ENCODE measurements around the gene AMN. TPM values are rescaled to one million over a fixed set of nuclear protein-coding genes. Genes with fewer than 3 reads are reported as not detected.

Gene AMN
- total and polyA plus RNA-seq, 4 donors = 0.16 to 8.8 (median 0.34) TPM

DNA sequence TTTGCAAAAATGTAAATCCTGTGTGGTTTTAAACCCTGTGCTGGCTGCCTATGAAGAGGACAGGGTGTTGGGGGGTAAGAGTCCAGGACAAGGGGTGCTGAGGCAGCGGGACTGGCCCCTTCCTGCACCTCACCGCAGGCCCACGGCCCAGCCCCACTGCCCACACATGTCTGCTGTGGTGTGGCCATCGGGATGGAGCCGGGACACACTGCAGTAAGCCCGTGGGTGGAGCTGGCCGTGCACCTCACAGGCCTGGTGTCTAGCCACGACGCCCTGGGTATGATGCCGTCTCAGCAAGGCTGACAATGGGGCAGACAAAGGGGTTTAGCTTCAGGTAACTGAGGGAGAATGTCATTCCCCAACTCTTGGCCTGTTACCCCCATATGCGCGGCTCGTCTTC is 19.6 kb downstream of the AMN start:
- ATAC-seq (ENCODE audit: low FRiP score) (no peak), DNase-seq (no peak)
- WGBS, 2 donors = 91 to 93% methylated on average over 13 of the region's 13 CpGs
- Histone ChIP-seq H3K4me3 (ENCODE audit: low read length in 2 of 2) (no peak overlapping the region), H3K9me3 (ENCODE audit: control insufficient read depth, low read length) (no peaks in the 10 kb centered on the region), H3K36me3 (ENCODE audit: control insufficient read depth in 1 of 2, insufficient read depth in 2 of 2, low read length in 1 of 2) (peaks cover 0 to 23% of the 10 kb centered on the region in 2 donors), H3K27me3 (ENCODE audit: control insufficient read depth in 1 of 2, insufficient read depth in 2 of 2, low read length in 1 of 2) (no peaks in the 10 kb centered on the region), H3K27ac (ENCODE audit: low read depth in 1 of 2, low read length in 2 of 2) (no peak overlapping the region), H3K4me1 (ENCODE audit: control insufficient read depth in 1 of 2, insufficient read depth in 2 of 2, low read length in 2 of 2) (no peaks in the 10 kb centered on the region)
- intact Hi-C loops (cut with DNase I) = no loop called here

DNA sequence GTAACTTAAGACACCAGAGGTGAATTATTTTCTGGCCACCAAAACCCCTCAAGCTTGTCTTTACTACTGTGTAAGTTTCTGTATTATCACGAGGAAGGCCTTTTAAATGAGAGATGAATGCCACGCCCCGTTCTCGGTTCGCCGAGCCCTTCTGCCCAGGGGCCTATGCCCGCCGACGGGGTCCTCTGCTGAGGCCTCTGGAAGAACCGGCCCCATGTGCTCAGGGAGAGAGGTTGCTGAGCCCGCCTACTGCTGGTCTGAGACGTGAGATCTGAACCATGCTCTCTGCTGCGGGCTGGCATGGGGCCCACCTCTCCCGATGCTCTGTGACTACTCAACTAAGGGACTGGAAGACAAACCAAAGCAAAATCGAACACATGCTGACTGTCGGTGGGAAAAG is 21.0 kb downstream of the AMN start:
- ATAC-seq (ENCODE audit: low FRiP score) (no peak), DNase-seq (no peak)
- Histone ChIP-seq H3K27me3 (ENCODE audit: control insufficient read depth in 1 of 2, insufficient read depth in 2 of 2, low read length in 1 of 2) (no peaks in the 10 kb centered on the region), H3K9me3 (ENCODE audit: control insufficient read depth, low read length) (no peaks in the 10 kb centered on the region), H3K36me3 (ENCODE audit: control insufficient read depth in 1 of 2, insufficient read depth in 2 of 2, low read length in 1 of 2) (peaks cover 3 to 24% of the 10 kb centered on the region in 2 donors), H3K27ac (ENCODE audit: low read depth in 1 of 2, low read length in 2 of 2) (no peak overlapping the region), H3K4me1 (ENCODE audit: control insufficient read depth in 1 of 2, insufficient read depth in 2 of 2, low read length in 2 of 2) (no peaks in the 10 kb centered on the region), H3K4me3 (ENCODE audit: low read length in 2 of 2) (no peak overlapping the region)
- intact Hi-C loops (cut with DNase I) = no loop called here
- 90% methylated on average over 16 of the region's 16 CpGs for WGBS, 2 donors

DNA sequence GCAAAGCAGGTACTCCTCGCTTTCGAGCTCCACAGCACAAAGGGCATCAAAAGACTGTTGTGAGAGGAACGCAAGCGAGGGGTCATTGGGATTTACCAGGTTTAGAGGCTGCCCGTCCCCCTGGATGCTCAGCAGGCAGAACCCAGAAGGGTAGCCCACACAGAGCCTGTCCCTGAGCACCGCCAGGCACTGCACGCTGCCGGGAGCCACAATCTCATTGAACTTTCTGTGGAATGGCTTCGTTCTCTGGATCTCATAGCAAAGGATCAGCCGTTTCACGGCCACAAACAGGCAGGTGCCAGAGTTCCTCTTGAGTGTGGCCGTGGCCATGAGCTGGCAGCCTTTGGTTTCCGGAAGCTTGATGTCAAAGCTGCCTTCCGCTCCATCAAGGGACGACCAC is 21.5 kb downstream of the AMN start:
- WGBS, 2 donors = 93 to 95% methylated on average over 15 of the region's 15 CpGs
- Histone ChIP-seq H3K27me3 (ENCODE audit: control insufficient read depth in 1 of 2, insufficient read depth in 2 of 2, low read length in 1 of 2) (no peaks in the 10 kb centered on the region), H3K9me3 (ENCODE audit: control insufficient read depth, low read length) (no peaks in the 10 kb centered on the region), H3K4me1 (ENCODE audit: control insufficient read depth in 1 of 2, insufficient read depth in 2 of 2, low read length in 2 of 2) (no peaks in the 10 kb centered on the region), H3K4me3 (ENCODE audit: low read length in 2 of 2) (no peak overlapping the region), H3K27ac (ENCODE audit: low read depth in 1 of 2, low read length in 2 of 2) (no peak overlapping the region), H3K36me3 (ENCODE audit: control insufficient read depth in 1 of 2, insufficient read depth in 2 of 2, low read length in 1 of 2) (peaks cover 3 to 26% of the 10 kb centered on the region in 2 donors)
- intact Hi-C loops (cut with DNase I) = no loop called here
- DNase-seq (no peak), ATAC-seq (ENCODE audit: low FRiP score) (no peak)

DNA sequence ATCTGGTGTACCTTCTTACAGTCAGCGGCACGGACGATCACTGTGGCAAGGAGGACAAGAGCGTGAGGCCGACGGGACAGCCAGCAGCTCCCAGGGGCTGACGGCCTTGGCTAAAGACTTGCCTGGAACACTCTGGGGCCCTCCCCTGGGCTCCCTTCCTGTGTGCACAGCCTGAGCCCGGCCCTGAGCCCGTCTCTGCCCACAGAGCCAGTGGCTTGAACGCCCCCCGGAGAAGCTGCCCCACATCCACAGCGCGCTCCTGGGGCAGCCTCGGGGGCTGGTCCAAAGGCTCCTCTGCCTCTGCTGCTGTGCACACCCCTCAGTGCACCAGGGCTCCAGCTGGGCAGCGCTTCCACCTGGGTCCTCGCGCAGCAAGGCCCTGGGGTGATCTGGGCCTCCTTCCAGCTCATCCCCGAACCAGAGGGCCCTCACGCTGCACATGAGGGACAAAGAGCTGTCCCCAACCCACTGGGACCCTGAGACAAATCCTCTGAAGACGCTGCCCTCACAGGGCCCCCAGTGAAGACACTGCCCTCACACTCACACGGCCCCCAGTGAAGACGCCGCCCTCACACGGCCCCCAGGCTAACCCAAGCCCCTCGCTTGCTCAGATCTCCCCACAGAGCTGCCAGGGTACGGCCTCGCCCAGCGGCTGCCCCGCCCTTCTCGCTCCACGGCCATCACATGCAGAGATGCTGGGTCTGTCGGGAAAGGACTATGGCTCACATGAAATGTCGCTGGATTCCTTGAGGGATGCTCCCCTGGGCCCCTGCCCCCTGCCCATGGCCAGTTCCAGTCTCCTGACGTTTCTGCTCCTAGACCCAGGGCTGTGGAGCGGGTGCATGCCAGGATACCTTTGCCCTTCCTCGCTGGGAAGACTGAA is 22.2 kb downstream of the AMN start:
- intact Hi-C loops (cut with DNase I) = no loop called here
- Histone ChIP-seq H3K36me3 (ENCODE audit: control insufficient read depth in 1 of 2, insufficient read depth in 2 of 2, low read length in 1 of 2) (peaks cover 3 to 25% of the 10 kb centered on the region in 2 donors), H3K4me1 (ENCODE audit: control insufficient read depth in 1 of 2, insufficient read depth in 2 of 2, low read length in 2 of 2) (no peaks in the 10 kb centered on the region), H3K4me3 (ENCODE audit: low read length in 2 of 2) (no peak overlapping the region), H3K27ac (ENCODE audit: low read depth in 1 of 2, low read length in 2 of 2) (no peak overlapping the region), H3K9me3 (ENCODE audit: control insufficient read depth, low read length) (no peaks in the 10 kb centered on the region), H3K27me3 (ENCODE audit: control insufficient read depth in 1 of 2, insufficient read depth in 2 of 2, low read length in 1 of 2) (no peaks in the 10 kb centered on the region)
- ATAC-seq (ENCODE audit: low FRiP score) (no peak), DNase-seq (peak in 1 of 2 donors; percentile 44)
- 92 to 95% methylated on average over 36 of the region's 36 CpGs for WGBS, 2 donors

DNA sequence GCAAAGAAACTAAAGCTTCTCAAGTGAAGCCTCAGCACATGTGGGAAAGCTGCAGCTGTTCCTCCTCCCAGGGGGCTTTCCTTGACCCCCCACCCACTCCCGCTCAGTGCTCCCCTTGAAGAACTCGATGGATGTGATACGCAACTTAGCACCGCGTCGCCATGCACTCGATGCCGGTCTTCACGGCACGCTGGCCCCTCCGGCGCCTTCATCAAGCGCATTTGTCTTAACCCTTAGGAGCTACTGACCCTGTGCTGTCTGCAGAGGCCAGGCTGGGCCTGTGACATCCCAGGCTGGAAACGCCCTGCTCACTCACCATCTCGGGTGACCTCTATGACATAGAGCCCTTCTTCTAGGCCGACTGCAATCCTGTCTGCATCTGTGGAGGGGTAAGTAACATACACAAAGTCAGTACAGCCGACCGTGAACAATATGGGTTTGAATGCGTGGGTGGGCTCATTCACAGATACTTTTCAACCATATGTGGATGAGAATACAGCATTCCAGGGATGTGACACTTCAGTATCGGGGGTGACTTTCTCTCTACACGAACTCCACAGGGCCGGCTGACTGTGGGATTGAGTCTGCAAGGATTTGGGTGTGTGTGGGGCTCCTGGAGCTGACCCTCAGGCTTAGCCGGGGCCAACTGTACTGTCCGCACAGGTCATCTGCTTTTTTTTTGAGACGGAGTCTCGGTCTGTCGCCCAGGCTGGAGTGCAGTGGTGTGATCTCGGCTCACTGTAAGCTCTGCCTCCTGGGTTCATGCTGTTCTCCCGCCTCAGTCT is 23.1 kb downstream of the AMN start:
- Histone ChIP-seq H3K4me3 (ENCODE audit: low read length in 2 of 2) (no peak overlapping the region), H3K27me3 (ENCODE audit: control insufficient read depth in 1 of 2, insufficient read depth in 2 of 2, low read length in 1 of 2) (no peaks in the 10 kb centered on the region), H3K27ac (ENCODE audit: low read depth in 1 of 2, low read length in 2 of 2) (no peak overlapping the region), H3K36me3 (ENCODE audit: control insufficient read depth in 1 of 2, insufficient read depth in 2 of 2, low read length in 1 of 2) (peaks cover 3 to 19% of the 10 kb centered on the region in 2 donors), H3K9me3 (ENCODE audit: control insufficient read depth, low read length) (no peaks in the 10 kb centered on the region), H3K4me1 (ENCODE audit: control insufficient read depth in 1 of 2, insufficient read depth in 2 of 2, low read length in 2 of 2) (no peaks in the 10 kb centered on the region)
- ATAC-seq (ENCODE audit: low FRiP score) (no peak), DNase-seq (peak in 1 of 2 donors; percentile 27)
- intact Hi-C loops (cut with DNase I) = no loop called here
- 89 to 91% methylated on average over 29 of the region's 29 CpGs for WGBS, 2 donors

DNA sequence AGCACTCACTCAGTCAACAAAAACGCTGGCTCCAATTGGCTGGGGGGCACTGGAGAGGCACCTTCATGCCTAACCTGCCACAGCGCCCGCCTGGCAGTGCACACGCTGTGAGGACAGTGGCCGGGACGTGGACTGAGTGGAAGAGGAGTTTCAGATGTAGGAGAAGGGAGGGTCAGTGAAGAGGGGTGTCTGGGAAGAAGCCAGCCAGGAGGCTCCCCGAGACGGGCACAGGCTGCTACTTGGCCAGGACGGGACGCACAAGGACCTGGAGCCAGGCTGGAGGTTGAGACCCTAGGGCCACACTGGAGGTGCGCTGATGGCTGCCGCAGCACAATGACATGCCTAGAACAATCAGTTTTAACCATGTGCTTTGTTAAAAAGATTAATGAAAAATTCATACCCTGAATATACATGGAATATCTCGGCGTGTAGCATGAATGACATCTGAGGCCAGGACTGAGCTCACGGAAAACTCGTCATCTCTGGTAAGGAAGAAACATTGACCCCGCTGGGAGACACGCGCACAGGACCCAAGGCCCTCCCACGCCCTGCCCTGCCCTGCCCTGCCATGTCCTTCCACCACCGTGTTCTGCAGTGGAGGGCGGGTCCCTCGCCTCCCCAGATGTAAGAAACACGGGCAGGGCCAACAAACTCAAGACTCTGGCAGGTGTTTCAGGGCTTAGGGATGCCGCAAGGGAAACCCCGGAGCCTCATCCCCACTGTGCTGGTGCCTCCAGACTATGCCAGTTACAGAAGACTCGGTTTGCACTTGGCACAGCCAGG is 25.0 kb downstream of the AMN start:
- no peak for ATAC-seq (ENCODE audit: low FRiP score)
- Histone ChIP-seq H3K4me1 (ENCODE audit: control insufficient read depth in 1 of 2, insufficient read depth in 2 of 2, low read length in 2 of 2) (no peaks in the 10 kb centered on the region), H3K9me3 (ENCODE audit: control insufficient read depth, low read length) (no peaks in the 10 kb centered on the region), H3K36me3 (ENCODE audit: control insufficient read depth in 1 of 2, insufficient read depth in 2 of 2, low read length in 1 of 2) (peaks cover 3 to 17% of the 10 kb centered on the region in 2 donors), H3K27me3 (ENCODE audit: control insufficient read depth in 1 of 2, insufficient read depth in 2 of 2, low read length in 1 of 2) (no peaks in the 10 kb centered on the region), H3K27ac (ENCODE audit: low read depth in 1 of 2, low read length in 2 of 2) (no peak overlapping the region), H3K4me3 (ENCODE audit: low read length in 2 of 2) (no peak overlapping the region)
- DNase-seq = peak in 1 of 2 donors; percentile 39
- 84 to 86% methylated on average over 27 of the region's 27 CpGs for WGBS, 2 donors
- intact Hi-C loops (cut with DNase I) = no loop called here

DNA sequence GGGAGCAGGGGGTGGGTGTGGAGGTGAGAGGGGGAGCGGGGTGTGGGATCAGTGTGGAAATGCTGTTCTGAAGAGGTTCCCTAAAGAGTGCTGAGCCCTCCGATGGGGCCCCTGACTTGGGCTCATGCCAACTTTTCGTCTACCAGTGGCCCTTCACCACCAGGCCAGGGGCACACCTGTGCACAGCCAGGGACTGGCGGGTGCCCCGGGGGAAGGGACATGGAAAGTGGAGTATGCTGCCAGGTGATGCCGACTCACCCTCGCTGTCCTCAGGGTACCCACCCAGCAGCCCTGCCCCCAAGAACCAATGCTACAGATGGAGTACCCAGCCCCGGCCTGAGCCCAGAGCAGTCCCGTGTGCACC is 26.2 kb downstream of the AMN start:
- H3K36me3 ChIP-seq (ENCODE audit: control insufficient read depth in 1 of 2, insufficient read depth in 2 of 2, low read length in 1 of 2) = peaks cover 3 to 16% of the 10 kb centered on the region in 2 donors

DNA sequence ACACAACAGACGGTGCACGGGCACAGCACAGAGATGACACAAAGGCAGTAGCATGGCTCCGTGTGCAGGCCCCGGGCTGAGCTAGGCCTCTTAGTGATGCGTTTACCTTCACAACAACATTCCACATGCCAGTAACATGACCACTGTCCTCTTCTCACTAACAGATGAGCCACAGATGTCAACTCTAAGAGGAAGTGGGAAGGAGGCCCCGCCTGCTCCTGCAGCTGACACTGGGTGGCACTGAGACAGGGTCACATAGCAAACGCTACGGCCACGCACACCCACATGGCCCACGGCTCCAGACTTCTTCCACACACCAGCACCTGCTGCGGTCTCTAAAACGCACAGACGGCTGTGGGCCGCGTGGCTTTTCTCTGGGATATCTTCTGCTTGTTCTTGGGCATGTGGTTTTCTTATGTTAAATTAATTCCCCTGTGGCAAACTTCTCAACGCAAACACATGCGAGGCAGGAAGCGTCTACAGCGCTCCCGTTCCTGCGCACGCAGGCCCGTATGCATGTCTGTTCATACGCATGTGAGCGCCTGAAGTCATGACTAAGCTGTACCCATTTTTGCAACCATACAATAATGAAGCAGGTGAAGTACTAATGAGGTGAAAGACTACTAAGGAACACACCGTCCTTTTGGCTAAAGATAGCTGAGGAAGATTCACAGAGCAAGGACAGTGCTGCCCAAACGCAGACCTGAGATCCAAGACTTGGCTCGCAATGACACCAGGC is 26.8 kb downstream of the AMN start:
- Histone ChIP-seq H3K27ac (ENCODE audit: low read depth in 1 of 2, low read length in 2 of 2) (no peak overlapping the region), H3K4me3 (ENCODE audit: low read length in 2 of 2) (no peak overlapping the region), H3K4me1 (ENCODE audit: control insufficient read depth in 1 of 2, insufficient read depth in 2 of 2, low read length in 2 of 2) (no peaks in the 10 kb centered on the region), H3K9me3 (ENCODE audit: control insufficient read depth, low read length) (no peaks in the 10 kb centered on the region), H3K36me3 (ENCODE audit: control insufficient read depth in 1 of 2, insufficient read depth in 2 of 2, low read length in 1 of 2) (peaks cover 3 to 16% of the 10 kb centered on the region in 2 donors), H3K27me3 (ENCODE audit: control insufficient read depth in 1 of 2, insufficient read depth in 2 of 2, low read length in 1 of 2) (no peaks in the 10 kb centered on the region)
- WGBS, 2 donors = 80 to 83% methylated on average over 28 of the region's 28 CpGs
- DNase-seq (peak in 1 of 2 donors; percentile 67), ATAC-seq (ENCODE audit: low FRiP score) (no peak)
- intact Hi-C loops (cut with DNase I) = no loop called here

More for the DNA sequence above, 26.2 kb downstream of the AMN start:
- Histone ChIP-seq H3K4me1 (ENCODE audit: control insufficient read depth in 1 of 2, insufficient read depth in 2 of 2, low read length in 2 of 2) (no peaks in the 10 kb centered on the region), H3K27me3 (ENCODE audit: control insufficient read depth in 1 of 2, insufficient read depth in 2 of 2, low read length in 1 of 2) (no peaks in the 10 kb centered on the region), H3K9me3 (ENCODE audit: control insufficient read depth, low read length) (no peaks in the 10 kb centered on the region), H3K27ac (ENCODE audit: low read depth in 1 of 2, low read length in 2 of 2) (no peak overlapping the region), H3K4me3 (ENCODE audit: low read length in 2 of 2) (no peak overlapping the region)
- ATAC-seq (ENCODE audit: low FRiP score) (no peak), DNase-seq (peak in 1 of 2 donors; percentile 48)
- WGBS, 2 donors = 79 to 80% methylated on average over 9 of the region's 9 CpGs
- intact Hi-C loops (cut with DNase I) = no loop called here

All from aorta (tissue), 5 donors.